Thyroid gland (tissue), 4 donors: Measurements from ENCODE around the gene WDR19.

ENCODE experiments used
- CTCF ChIP-seq, 6 experiments: fragments of 200-600 bp in 3 of 6; fragments of 450-650 bp in 3 of 6; sonication (generic) in 3 of 6; IDR thresholded peaks; one replicate each; pipeline ENCODE4 v1.5.1; 2016 to 2019; ENCODE audit warnings: antibody characterized with exemption in 6 of 6, mild to moderate bottlenecking in 2 of 6, inconsistent platforms in 1 of 6, moderate library complexity in 1 of 6
- POLR2A ChIP-seq, 2 donors: fragments of 450-650 bp; IDR thresholded peaks; one replicate each; pipeline ENCODE4 v1.6.1; 2017; ENCODE audit warnings: antibody characterized with exemption in 2 of 2, mild to moderate bottlenecking in 2 of 2, moderate library complexity in 1 of 2

- no peak for TF ChIP-seq CTCF (IDR thresholded peaks at IDR 0.05)
- no peak for TF ChIP-seq POLR2A (IDR thresholded peaks at IDR 0.05)
Observed at GRCh38 chr4:39228377-39228776, 46.0 kb downstream of the WDR19 start.
